Stimulated activated naive CD8-positive, alpha-beta T cell treated with anti-CD3 and anti-CD28 coated beads, Interleukin-15, Interleukin-2, amounts not matched to agents 100 U/mL and 50 U/mL, for 24 hours (primary cell): ENCODE results near the gene DUSP5.
"Not testable (repeated sequence)": the region's sequence is repeated elsewhere in the genome, so short reads cannot be mapped to it uniquely, and the experiment has no call there.

Experiments used
- ATAC-seq: fragments of 150-1000 bp; cut with Tn5 transposase; one replicate; pipeline ENCODE4 v1.10.0; 2021
- DNase-seq: peaks from one replicate; pipeline ENCODE4 v3.0.0; 2021

The DUSP5 gene

DNA sequence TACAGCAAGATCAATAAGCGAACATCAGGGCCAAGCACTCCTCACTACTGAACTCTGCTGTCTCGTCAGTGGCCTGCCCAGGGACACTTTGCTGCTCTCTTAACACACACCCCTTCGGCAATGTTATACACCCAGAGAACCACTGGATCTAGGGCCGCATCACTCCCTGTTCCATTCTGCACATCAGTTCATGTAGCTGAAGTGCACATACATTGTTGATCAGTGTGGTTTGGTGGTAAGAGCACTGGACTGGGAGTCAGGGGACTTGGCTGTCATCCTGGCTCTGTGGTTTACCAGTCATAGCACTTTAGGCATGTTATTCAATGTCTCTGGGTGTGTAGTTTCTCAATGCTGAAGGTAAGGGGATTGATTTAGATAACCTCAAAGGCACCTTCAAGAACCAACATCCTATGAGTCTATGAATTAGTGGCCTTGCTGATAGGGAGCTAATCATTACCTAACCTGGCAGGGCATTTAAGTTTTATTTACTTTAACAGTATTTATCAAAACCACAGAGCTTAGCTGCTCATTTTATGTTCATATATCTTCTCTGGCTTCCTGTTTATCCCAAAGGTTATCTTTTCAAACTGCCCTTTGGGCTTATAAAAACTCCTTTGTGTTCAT lies 24.8 kb downstream of the DUSP5 start:
- ATAC-seq (peak; percentile 72), DNase-seq (no peak)

GRCh38 chr10:110523736-110524135 lies 26.0 kb downstream of the DUSP5 start:
- no peak for ATAC-seq
- no peak for DNase-seq

GRCh38 chr10:110524179-110524858 lies 26.6 kb downstream of the DUSP5 start:
- ATAC-seq (no peak), DNase-seq (no peak)

GRCh38 chr10:110524859-110525232 lies 27.1 kb downstream of the DUSP5 start:
- no peak for DNase-seq
- no peak for ATAC-seq

- DNase-seq: peak; percentile 24
- no peak for ATAC-seq
Measured at GRCh38 chr10:110525349-110526260, 27.9 kb downstream of the DUSP5 start.

DNA sequence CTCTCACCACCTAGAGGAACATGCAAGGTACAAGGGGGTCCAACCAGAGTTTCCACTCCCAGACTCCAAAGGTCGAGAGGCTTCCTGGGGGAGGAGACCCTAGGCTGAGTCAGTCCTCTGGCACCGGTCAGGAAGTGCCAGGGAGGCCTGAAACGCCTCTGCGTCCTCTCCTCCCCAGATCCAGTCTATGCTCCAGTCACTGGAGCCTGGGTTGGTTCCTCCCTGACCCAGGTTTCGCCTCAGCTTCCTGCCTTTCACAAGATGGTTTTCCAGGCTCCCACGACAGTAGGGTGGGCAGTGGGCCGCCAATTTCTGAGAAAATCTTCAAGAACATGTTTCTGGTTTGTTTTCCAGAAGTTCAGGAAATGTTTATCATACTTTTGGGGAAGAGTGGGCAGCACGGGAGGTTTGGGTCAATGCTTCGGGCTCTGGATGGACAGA lies 30.0 kb downstream of the DUSP5 start:
- DNase-seq: peak; percentile 25
- ATAC-seq: no peak

GRCh38 chr10:110528224-110528996 lies 30.7 kb downstream of the DUSP5 start:
- peak; percentile 2 for ATAC-seq
- DNase-seq: peak; percentile 20

GRCh38 chr10:110528997-110529524 lies 31.4 kb downstream of the DUSP5 start:
- peak; percentile 41 for DNase-seq

DNA sequence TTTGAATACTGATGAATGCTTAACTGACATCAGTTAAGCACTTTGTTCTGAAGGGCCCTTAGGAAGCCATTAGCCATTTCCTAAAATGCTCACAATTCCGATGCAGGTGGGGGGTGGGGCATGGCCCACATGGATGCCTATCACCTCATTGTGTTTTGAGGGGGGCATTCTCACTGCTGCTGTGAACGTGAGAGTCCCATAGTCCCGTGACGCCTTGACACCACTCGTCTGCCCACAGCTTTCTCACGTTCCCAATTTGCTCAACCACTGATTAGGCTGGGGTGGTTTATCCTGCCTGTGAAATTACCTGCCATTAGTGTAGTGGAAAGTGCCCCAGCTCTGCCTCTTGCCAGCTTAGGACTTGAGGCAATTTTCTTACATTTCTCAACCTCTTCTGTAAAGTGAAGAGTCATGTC lies 31.9 kb downstream of the DUSP5 start:
- DNase-seq (peak; percentile 40), ATAC-seq (no peak)

More at GRCh38 chr10:110528997-110529524, 31.4 kb downstream of the DUSP5 start:
- ATAC-seq: peak; percentile 90

GRCh38 chr10:110530131-110530831 lies 32.6 kb downstream of the DUSP5 start:
- DNase-seq (peak; percentile 26), ATAC-seq (no peak)

GRCh38 chr10:110531687-110532086 lies 34.0 kb downstream of the DUSP5 start:
- ATAC-seq (no peak), DNase-seq (no peak)

DNA sequence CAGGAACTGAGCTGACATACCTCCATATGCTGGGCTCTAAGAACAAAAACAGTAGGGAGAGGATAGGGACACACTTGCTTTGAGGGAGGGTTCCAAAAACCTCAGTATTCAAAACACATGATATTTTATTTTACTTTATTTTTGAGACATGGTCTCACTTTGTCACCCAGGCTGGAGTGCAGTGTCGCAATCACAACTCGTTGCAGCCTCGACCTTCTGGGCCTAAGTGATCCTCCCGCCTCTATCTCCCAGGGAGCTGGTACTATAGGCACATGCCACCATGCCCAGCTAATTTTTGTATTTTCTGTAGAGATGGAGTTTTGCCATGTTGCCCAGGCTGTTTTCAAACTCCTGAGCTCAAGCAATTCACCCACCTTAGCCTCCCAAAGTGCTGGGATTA lies 34.9 kb downstream of the DUSP5 start:
- ATAC-seq, DNase-seq: not testable (repeated sequence)

DNA sequence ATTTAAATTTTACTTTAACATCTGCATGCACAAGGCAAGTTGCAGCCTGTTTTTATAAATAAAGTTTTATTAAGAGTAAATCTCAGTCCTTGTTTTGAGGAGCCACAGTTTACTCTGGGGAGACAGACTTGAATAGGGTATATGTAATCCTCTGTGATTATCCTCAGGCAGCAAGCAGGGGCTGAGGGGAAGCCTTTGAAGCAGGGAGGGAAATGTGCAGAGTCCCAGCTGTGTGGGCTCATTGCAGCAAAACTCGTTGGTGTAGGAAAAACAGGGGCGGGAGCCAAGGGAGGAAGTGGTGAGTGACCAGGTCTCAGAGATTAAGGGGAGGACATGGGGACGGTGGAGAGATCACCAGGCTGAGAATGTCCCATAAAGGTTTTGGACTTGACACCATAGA lies 35.4 kb downstream of the DUSP5 start:
- ATAC-seq (no peak), DNase-seq (no peak)

GRCh38 chr10:110534571-110534970 lies 36.9 kb downstream of the DUSP5 start:
- ATAC-seq (no peak), DNase-seq (no peak)

GRCh38 chr10:110535958-110536891 lies 38.5 kb downstream of the DUSP5 start:
- DNase-seq: peak; percentile 82
- peak; percentile 95 for ATAC-seq

GRCh38 chr10:110539091-110539490 lies 41.4 kb downstream of the DUSP5 start:
- ATAC-seq: no peak
- no peak for DNase-seq

DNA sequence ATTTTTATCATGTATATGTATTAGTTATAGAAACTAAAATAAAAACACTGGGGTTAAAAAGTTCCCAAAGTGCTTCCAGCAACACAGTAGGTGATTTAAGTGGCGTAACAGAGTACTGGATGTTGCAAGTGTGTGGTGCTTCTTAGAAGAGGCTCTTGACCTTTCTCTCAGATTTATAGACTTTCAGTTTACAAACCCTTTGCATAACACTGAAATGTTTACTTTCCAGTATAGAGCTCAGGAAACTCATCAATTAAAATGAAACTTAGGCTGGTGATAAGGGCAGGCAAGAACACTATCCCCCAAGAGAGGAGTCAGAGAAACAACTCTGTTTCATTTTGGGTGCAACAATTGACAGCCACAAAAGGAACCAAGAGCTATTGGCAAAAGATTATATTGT lies 42.3 kb downstream of the DUSP5 start:
- ATAC-seq (no peak), DNase-seq (no peak)

DNA sequence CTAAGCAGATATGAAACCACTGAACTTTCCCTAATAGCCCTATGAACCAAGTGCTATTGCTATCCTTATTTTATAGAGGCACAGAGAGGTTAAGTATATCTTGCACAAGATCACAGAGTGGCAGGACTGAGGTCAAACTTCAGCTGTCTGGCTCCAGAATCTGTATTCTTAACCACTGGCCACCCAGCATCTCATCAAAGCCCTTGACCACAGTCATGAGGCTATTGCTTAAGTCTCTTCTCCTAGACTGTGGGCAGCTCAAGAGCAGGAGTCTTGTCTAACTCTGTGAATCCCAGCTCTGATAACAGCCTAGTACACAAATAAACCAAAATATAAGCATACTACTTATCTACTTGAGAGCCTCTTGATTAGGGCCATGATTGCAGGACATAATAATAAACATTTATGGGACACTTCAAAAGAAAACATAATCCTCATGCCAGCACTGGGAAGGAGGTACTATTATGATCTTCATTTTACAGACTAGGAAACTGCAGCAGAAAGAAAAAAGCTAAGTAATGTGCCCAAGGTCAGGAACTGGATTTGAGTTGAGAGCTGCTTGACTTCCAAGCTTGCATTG lies 47.3 kb downstream of the DUSP5 start:
- ATAC-seq (no peak), DNase-seq (no peak)

DNA sequence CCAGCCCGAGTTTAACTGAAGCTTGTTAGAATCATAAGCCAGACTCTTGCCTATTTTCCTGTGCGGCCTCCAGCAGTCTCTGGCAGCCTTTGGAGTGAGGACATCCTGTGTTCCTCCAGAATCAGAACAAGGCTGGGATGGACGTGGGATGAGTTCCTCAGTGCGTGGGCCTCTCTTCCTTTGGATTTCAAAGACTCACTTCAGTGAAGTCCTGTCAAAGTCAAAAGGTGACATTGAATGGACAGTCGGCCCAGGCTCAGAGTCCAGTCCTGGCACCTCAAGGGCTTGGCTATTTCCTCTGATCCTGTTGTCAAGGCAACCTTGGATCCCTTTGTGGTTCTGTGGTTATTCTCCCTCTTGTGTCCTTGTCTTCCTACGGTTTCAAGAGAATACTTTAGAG lies 48.4 kb downstream of the DUSP5 start:
- no peak for DNase-seq

More for the DNA sequence above, 48.4 kb downstream of the DUSP5 start:
- ATAC-seq: no peak
